Measurements from ENCODE around the gene SAMHD1.

Gene SAMHD1

DNA sequence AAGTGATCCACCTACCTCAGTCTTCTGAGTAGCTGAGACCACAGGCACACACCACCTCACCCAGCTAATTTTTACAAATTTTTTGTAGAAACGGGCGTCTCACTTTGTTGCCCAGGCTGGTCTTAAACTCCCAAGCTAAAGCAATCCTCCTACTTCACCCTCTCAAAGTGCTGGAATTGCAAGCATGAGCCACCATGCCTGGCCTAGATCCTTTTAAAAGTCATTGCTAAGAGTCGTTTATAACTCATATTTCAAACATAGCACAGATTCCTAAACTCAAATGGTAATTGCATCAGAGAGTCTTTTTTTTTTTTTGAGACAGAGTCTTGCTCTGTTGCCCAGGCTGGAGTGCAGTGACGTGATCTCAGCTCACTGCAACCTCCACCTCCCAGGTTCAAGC lies 7.7 kb upstream of the SAMHD1 start:
- in situ Hi-C loops (cut with HindIII; ENCODE audit: low pct_ligation_motif_present, low sequenced_read_pairs): no loop called here
- H3K36me3 ChIP-seq (replicated peaks): no peaks in the 10 kb centered on the region
- H3K4me3 ChIP-seq (ENCODE audit: low read depth, low read length): no peak overlapping the region
- TF ChIP-seq, protein P1, sequence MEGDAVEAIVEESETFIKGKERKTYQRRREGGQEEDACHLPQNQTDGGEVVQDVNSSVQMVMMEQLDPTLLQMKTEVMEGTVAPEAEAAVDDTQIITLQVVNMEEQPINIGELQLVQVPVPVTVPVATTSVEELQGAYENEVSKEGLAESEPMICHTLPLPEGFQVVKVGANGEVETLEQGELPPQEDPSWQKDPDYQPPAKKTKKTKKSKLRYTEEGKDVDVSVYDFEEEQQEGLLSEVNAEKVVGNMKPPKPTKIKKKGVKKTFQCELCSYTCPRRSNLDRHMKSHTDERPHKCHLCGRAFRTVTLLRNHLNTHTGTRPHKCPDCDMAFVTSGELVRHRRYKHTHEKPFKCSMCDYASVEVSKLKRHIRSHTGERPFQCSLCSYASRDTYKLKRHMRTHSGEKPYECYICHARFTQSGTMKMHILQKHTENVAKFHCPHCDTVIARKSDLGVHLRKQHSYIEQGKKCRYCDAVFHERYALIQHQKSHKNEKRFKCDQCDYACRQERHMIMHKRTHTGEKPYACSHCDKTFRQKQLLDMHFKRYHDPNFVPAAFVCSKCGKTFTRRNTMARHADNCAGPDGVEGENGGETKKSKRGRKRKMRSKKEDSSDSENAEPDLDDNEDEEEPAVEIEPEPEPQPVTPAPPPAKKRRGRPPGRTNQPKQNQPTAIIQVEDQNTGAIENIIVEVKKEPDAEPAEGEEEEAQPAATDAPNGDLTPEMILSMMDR (IDR thresholded peaks at IDR 0.05; ENCODE audit: low read depth, low read length, missing control alignments): no peak
- H3K27ac ChIP-seq: no peak overlapping the region
- no peaks in the 10 kb centered on the region for H3K27me3 ChIP-seq (replicated peaks)
- DNase-seq: no peak

DNA sequence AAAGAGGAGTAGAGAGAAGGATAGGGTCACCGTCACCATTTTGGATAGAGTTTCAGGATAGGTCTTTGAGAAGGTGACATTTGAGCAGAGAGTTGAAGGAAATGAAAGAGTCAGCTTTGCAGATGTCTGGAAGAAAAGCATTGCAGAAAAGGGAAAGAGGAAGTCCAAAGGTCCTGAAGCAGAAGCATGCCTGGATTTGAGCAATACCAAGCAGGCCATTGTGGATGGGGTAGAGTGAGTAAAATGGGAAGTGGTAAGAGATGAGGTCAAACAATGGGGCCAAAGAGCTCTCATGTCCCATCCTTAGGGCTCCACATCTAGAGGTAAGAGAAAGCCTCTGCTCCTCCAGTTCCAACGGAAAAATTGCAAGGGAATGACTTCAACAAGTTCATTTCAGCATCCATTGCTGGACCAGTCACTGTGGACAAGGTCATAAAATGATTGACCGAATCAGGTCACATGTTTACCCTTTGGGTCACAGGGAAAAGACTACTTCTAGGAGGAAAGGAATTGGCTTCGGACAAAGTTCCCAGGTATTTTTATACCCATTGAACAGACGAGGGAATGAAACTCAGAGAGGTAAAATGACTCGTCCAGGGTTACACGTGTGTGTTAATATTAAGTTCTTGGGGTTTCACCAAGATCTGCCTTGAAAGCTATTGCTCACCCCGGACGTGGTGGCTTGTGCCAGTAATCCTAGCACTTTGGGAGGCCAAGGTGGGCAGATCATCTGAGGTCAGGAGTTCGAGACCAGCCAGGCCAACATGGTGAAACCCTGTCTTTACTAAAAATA lies 6.6 kb upstream of the SAMHD1 start:
- TF ChIP-seq, protein P1 (IDR thresholded peaks at IDR 0.05; ENCODE audit: low read depth, low read length, missing control alignments): no peak
- Histone ChIP-seq H3K27me3 (replicated peaks) (no peaks in the 10 kb centered on the region), H3K27ac (no peak overlapping the region), H3K36me3 (replicated peaks) (no peaks in the 10 kb centered on the region), H3K4me3 (ENCODE audit: low read depth, low read length) (no peak overlapping the region)
- in situ Hi-C loops (cut with HindIII; ENCODE audit: low pct_ligation_motif_present, low sequenced_read_pairs): no loop called here
- DNase-seq: no peak

DNA sequence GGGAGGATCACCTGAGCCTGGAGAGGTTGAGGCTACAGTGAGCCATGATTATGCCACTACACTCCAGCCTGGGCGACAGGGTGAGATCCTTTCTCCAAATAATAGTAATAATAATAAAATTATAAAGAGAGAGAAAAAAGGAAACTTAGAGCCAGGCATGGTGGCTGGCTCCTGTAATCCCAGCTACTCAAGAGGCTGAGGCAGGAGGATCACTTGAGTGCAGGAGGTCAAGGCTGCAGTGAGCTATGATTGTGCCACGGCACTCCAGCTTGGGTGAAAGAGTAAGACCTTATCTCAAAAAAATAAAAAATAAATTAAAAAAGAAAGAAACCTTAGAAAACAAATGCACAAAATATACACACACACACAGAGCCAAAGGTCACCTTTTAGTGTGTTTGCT lies 5.2 kb upstream of the SAMHD1 start:
- TF ChIP-seq, protein P1 (IDR thresholded peaks at IDR 0.05; ENCODE audit: low read depth, low read length, missing control alignments): no peak
- Histone ChIP-seq H3K27ac (no peak overlapping the region), H3K36me3 (replicated peaks) (no peaks in the 10 kb centered on the region), H3K4me3 (ENCODE audit: low read depth, low read length) (no peak overlapping the region), H3K27me3 (replicated peaks) (no peaks in the 10 kb centered on the region)
- no peak for DNase-seq
- in situ Hi-C loops (cut with HindIII; ENCODE audit: low pct_ligation_motif_present, low sequenced_read_pairs): no loop called here

DNA sequence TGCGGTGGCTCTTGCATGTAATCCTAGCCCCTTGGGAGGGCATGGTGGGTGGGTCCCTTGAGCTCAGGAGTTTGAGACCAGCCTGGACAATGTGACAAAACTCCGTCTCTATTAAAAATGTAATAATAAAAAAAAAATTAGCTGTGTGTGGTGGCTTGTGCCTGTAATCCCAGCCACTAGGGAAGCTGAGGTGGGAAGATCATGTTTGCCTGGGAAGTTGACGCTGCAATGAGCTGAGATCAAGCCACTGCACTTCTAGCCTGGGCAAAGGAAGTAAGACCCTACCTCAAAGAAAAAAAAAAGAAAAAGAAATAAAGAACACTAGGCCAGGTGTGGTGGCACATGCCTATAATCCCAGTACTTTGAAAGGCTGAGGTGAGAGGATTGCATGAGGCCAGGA lies 4.5 kb upstream of the SAMHD1 start:
- Histone ChIP-seq H3K4me3 (ENCODE audit: low read depth, low read length) (no peak overlapping the region), H3K27ac (no peak overlapping the region), H3K36me3 (replicated peaks) (no peaks in the 10 kb centered on the region), H3K27me3 (replicated peaks) (no peaks in the 10 kb centered on the region)
- TF ChIP-seq, protein P1 (IDR thresholded peaks at IDR 0.05; ENCODE audit: low read depth, low read length, missing control alignments): no peak
- in situ Hi-C loops (cut with HindIII; ENCODE audit: low pct_ligation_motif_present, low sequenced_read_pairs): no loop called here
- DNase-seq: no peak

DNA sequence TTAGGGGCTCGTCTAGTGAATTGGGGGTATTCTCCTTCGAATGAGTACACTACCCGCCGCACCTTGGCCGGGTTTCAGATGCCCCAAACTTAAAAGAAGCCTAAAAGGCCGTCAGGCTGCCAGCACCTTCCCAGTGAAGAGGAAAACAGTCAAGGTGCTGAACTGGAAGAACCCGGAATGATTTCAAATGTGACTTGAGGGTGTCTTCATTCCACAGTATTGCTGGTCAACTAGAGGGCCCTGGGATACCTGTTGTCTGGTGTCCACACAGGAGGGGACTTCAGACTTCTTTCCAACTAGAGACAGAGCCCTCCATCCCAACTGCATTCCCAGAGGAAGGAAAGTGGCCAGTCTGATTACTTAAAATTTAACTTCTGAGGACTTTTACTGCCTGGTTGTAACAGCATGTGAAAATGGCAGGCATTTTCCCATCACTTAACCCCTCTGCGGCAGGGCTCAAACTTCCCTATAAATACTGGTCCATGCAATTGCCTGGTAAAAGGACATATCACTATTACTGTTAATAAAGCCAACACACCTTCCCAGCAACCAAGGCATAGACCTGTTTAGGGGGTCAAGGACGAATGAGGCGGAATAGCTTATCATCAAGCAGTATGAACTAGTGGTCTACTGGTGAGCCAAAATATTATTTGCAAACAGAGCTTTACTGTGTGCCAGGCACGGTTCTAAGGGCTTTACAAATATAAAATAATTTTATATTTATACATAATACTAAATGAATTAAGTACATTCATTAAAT lies 651 bp upstream of the SAMHD1 start:
- Histone ChIP-seq H3K4me3 (ENCODE audit: low read depth, low read length) (peak overlapping the region; percentile 96), H3K27ac (no peak overlapping the region), H3K27me3 (replicated peaks) (no peaks in the 10 kb centered on the region), H3K36me3 (replicated peaks) (no peaks in the 10 kb centered on the region)
- TF ChIP-seq, protein P1 (IDR thresholded peaks at IDR 0.05; ENCODE audit: low read depth, low read length, missing control alignments): no peak
- no peak for DNase-seq
- in situ Hi-C loops (cut with HindIII; ENCODE audit: low pct_ligation_motif_present, low sequenced_read_pairs): no loop called here

All from brain microvascular endothelial cell (primary cell).